GM12878 (cell line): ENCODE results near the gene SEC14L1. TPM values are rescaled to one million over a fixed set of nuclear protein-coding genes. Genes with fewer than 3 reads are reported as not detected.

ENCODE experiments used
- BCL11A ChIP-seq: IDR thresholded peaks from 2 replicates; pipeline ENCODE4 v1.6.1; 2011; ENCODE audit warnings: low read depth, low read length
- BRCA1 ChIP-seq: IDR thresholded peaks from 2 replicates; pipeline ENCODE4 v1.6.1; 2011; ENCODE audit warnings: low read depth, low read length, improper control_type of control experiment
- ETV6 ChIP-seq, 2 experiments: fragments of 450-650 bp in 1 of 2; IDR thresholded peaks in 1 of 2; conservative IDR thresholded peaks in 1 of 2; 2 replicates each; pipeline ENCODE4 v1.6.1; 2014; ENCODE audit warnings: antibody characterized with exemption in 1 of 2, borderline replicate concordance in 1 of 2, low read depth in 1 of 2, mild to moderate bottlenecking in 1 of 2, moderate library complexity in 1 of 2
- IRF4 ChIP-seq: IDR thresholded peaks from 2 replicates; pipeline ENCODE4 v1.6.1; 2011; ENCODE audit warnings: low read depth, low read length
- MXI1 ChIP-seq: fragments of 150-350 bp; IDR thresholded peaks from 2 replicates; pipeline ENCODE4 v1.6.1; 2011; ENCODE audit warnings: low read depth, mild to moderate bottlenecking, inconsistent platforms, low read length, improper control_type of control experiment
- MYC ChIP-seq: IDR thresholded peaks from 2 replicates; pipeline ENCODE4 v1.6.1; 2011; ENCODE audit warnings: mild to moderate bottlenecking, low read length, moderate library complexity, inconsistent platforms; ENCODE audit not compliant: insufficient read depth, insufficient replicate concordance, insufficient read length, severe bottlenecking
- NRF1 ChIP-seq: conservative IDR thresholded peaks from 2 replicates; pipeline ENCODE4 v1.6.1; 2011; ENCODE audit warnings: mild to moderate bottlenecking, low read depth, low read length, improper control_type of control experiment
- TCF12 ChIP-seq: IDR thresholded peaks from 2 replicates; pipeline ENCODE4 v1.6.1; 2011; ENCODE audit warnings: low read depth, mild to moderate bottlenecking, low read length
- ZBTB4 ChIP-seq: fragments of 450-650 bp; formaldehyde crosslinking; IDR thresholded peaks from 2 replicates; pipeline ENCODE4 v1.4.0; 2022; ENCODE audit warnings: mild to moderate bottlenecking, moderate library complexity
- ZBTB40 ChIP-seq: fragments of 450-650 bp; IDR thresholded peaks from 2 replicates; pipeline ENCODE4 v1.6.1; 2016; ENCODE audit warnings: mild to moderate bottlenecking, moderate library complexity, borderline replicate concordance
- polyA plus RNA-seq, 11 experiments: library from polyadenylated mRNA; depleted of rRNA in 4 of 11; unstranded in 6 of 11; stranded (reverse) in 5 of 11; fragments of >200 nt; fragmentation: Nextera tagmentation in 4 of 11; fragmentation: Illumina TruSeq in 1 of 11; extraction: Ambion mirVana in 4 of 11; extraction: Trizol in 1 of 11; gene quantifications; 1 replicate in 1 of 11; 2 replicates in 10 of 11; pipeline versions ENCODE4 v1.2.1 to v1.2.3, GENCODE V29; 2011 to 2016; ENCODE audit warnings: inconsistent platforms in 2 of 11, missing spikeins in 2 of 11, low read depth in 1 of 11
- total RNA-seq, 4 experiments: library from RNA; depleted of rRNA in 3 of 4; stranded (reverse); fragments of >200 nt in 3 of 4; fragmentation: Illumina TruSeq in 1 of 4; extraction: Trizol in 1 of 4; gene quantifications; 2 replicates each; pipeline versions ENCODE4 v1.2.1 to v1.2.3, GENCODE V29; 2013 to 2021
- TF ChIP-seq, protein P1 (sequence below): IDR thresholded peaks from 2 replicates; pipeline ENCODE4 v1.6.1; 2012; ENCODE audit warnings: mild to moderate bottlenecking, low read depth, low read length

Gene SEC14L1
- total and polyA plus RNA-seq, 10 of the 15 experiments (the other 5 are each of a cell fraction or from before 2014, with no cell fraction given), result 6.3 to 66.1 (median 33.5) TPM

DNA sequence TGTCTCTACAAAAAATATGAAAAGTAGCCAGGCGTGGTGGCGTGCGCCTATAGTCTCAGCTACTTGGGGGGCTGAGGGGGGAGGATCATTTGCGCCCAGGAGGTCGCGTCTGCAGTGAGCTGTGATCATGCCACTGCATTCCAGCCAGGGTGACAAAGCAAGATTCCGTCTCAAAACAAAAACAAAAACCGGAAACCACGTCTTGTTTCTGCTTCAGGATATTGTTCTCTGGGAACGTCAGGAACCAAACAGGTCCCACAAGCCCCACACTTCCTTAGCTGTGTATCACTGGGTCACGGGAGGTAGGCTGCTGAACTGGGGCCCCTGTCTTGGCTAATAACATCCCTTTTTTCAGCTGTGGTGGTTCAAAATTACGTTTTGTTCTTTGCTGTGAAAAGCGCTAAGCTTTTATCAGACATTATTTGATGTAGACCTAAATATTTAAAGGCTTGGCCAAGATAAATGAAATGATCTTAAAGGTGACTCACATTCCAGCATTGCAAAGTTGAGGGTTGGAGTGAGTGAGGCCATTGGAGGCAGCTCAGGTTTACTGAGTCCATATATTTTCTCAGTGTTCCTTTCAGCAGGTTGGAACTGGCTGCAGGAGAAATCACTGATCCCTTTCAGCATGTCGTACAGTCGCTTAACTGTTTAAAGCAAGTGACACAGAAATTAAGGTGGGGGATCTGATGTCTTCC is 16.4 kb upstream of the SEC14L1 start (continued):
- TF ChIP-seq ZBTB4, result no peak
- no peak for TF ChIP-seq ETV6 (conservative IDR thresholded peaks at IDR 0.05 in 1 of 2, IDR thresholded peaks at IDR 0.05 in 1 of 2; ENCODE audit: borderline replicate concordance in 1 of 2, low read depth in 1 of 2)
- TF ChIP-seq MYC, result no peak
- TF ChIP-seq BRCA1, result no peak
- no peak for TF ChIP-seq BCL11A
- no peak for TF ChIP-seq TCF12
- TF ChIP-seq, protein P1, sequence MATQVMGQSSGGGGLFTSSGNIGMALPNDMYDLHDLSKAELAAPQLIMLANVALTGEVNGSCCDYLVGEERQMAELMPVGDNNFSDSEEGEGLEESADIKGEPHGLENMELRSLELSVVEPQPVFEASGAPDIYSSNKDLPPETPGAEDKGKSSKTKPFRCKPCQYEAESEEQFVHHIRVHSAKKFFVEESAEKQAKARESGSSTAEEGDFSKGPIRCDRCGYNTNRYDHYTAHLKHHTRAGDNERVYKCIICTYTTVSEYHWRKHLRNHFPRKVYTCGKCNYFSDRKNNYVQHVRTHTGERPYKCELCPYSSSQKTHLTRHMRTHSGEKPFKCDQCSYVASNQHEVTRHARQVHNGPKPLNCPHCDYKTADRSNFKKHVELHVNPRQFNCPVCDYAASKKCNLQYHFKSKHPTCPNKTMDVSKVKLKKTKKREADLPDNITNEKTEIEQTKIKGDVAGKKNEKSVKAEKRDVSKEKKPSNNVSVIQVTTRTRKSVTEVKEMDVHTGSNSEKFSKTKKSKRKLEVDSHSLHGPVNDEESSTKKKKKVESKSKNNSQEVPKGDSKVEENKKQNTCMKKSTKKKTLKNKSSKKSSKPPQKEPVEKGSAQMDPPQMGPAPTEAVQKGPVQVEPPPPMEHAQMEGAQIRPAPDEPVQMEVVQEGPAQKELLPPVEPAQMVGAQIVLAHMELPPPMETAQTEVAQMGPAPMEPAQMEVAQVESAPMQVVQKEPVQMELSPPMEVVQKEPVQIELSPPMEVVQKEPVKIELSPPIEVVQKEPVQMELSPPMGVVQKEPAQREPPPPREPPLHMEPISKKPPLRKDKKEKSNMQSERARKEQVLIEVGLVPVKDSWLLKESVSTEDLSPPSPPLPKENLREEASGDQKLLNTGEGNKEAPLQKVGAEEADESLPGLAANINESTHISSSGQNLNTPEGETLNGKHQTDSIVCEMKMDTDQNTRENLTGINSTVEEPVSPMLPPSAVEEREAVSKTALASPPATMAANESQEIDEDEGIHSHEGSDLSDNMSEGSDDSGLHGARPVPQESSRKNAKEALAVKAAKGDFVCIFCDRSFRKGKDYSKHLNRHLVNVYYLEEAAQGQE, result no peak
- TF ChIP-seq NRF1, result no peak
- TF ChIP-seq IRF4, result no peak
- no peak for TF ChIP-seq MXI1
- no peak for TF ChIP-seq ZBTB40
